Muscle layer of colon (tissue), 2 donors: ENCODE data around the gene UBXN4.
A peak's percentile ranks its signal among the peaks of the same experiment; 100 is the strongest.

ENCODE experiments used
- H3K27ac ChIP-seq: one replicate; pipeline ENCODE4 v1.7.0; 2013; ENCODE audit warnings: low read depth, mild to moderate bottlenecking, low read length, moderate library complexity
- H3K27me3 ChIP-seq, 2 donors: one replicate each; pipeline ENCODE4 v1.7.0; 2013; ENCODE audit warnings: low read length in 2 of 2, mild to moderate bottlenecking in 2 of 2; ENCODE audit not compliant: insufficient read depth in 2 of 2, control insufficient read depth in 1 of 2
- H3K36me3 ChIP-seq: one replicate; pipeline ENCODE4 v1.7.0; 2013; ENCODE audit warnings: mild to moderate bottlenecking, low read length; ENCODE audit not compliant: insufficient read depth
- H3K4me1 ChIP-seq: one replicate; pipeline ENCODE4 v1.7.0; 2013; ENCODE audit warnings: mild to moderate bottlenecking, low read length; ENCODE audit not compliant: insufficient read depth
- H3K4me3 ChIP-seq, 2 donors: one replicate each; pipeline ENCODE4 v1.7.0; 2013; ENCODE audit warnings: low read length in 2 of 2, low read depth in 1 of 2, mild to moderate bottlenecking in 1 of 2, moderate library complexity in 1 of 2
- H3K9ac ChIP-seq: one replicate; pipeline ENCODE4 v1.7.0; 2013; ENCODE audit warnings: low read length
- H3K9me3 ChIP-seq: one replicate; pipeline ENCODE4 v1.7.0; 2013; ENCODE audit warnings: mild to moderate bottlenecking, low read length
- donor health status: abdominal sarcoma.
- donor health status: Adenocarcinoma of cecum.

UBXN4 gene

DNA sequence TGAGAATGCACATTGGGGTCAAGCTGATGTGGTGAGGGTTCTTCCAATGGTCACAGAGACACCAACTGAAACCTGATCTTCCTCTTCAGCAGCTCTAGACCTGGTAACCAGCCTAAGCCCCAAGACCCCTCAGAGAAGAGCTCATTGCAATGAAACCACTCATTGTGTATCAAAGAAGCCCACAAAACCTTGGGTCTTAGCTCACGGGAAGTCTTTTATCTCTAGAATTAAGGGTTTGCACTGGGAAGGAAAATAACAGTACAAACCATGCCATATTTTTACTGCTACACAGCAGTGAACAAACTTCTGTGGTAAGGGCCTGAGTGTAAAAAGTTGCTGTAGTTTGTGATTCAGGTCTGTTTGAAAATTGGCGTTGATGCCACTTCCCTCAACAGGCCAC, 8.6 kb upstream of the UBXN4 start:
- H3K9me3 ChIP-seq = no peaks in the 10 kb centered on the region
- no peak overlapping the region for H3K9ac ChIP-seq
- H3K27ac ChIP-seq = no peak overlapping the region
- H3K36me3 ChIP-seq = no peaks in the 10 kb centered on the region
- no peaks in the 10 kb centered on the region for H3K27me3 ChIP-seq
- H3K4me1 ChIP-seq = no peaks in the 10 kb centered on the region
- no peak overlapping the region for H3K4me3 ChIP-seq

DNA sequence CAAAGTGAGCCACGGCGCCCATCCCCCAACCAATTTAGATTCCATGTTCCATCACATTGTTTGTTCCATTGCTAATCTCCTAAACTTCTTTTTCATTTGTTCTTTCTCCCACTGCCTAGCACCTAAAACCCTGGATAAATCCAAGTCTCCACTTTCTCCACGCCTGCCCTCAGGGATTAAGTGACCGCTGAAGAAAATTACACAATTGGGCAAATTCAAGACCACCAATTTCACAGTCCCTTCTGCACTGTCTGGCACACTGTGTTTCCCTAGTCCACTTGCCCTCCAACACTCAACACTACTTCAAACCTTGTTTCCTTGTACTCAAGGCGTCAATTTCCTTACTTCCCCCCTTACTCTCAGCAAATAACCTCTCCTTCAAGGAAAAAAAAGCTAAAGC, 5.1 kb upstream of the UBXN4 start:
- Histone ChIP-seq H3K4me1 (no peaks in the 10 kb centered on the region), H3K36me3 (no peaks in the 10 kb centered on the region), H3K4me3 (no peak overlapping the region), H3K27ac (no peak overlapping the region), H3K27me3 (no peaks in the 10 kb centered on the region), H3K9me3 (no peaks in the 10 kb centered on the region), H3K9ac (no peak overlapping the region)

DNA sequence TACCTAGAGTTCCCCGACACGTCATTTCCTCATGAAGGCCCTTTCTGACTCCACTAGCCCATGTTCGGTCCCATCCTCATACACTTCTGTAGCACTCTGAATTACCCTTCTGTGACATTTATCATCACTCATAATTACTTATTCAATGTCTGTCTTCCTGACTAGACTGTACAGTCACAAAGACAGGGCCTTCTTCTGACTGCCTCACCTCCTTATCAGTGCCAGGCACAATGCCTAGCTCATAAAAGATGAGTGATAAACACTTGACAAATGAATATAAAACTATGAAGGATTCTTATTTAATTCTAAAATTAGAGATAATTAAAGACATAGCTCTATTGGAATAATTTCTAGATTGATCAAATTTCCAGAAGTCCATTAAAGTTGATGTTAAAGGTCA, 1.4 kb upstream of the UBXN4 start:
- no peaks in the 10 kb centered on the region for H3K27me3 ChIP-seq
- H3K36me3 ChIP-seq = no peaks in the 10 kb centered on the region
- no peaks in the 10 kb centered on the region for H3K9me3 ChIP-seq
- no peak overlapping the region for H3K4me3 ChIP-seq
- H3K27ac ChIP-seq = no peak overlapping the region
- H3K9ac ChIP-seq = no peak overlapping the region
- H3K4me1 ChIP-seq = peaks cover 25% of the 10 kb centered on the region

DNA sequence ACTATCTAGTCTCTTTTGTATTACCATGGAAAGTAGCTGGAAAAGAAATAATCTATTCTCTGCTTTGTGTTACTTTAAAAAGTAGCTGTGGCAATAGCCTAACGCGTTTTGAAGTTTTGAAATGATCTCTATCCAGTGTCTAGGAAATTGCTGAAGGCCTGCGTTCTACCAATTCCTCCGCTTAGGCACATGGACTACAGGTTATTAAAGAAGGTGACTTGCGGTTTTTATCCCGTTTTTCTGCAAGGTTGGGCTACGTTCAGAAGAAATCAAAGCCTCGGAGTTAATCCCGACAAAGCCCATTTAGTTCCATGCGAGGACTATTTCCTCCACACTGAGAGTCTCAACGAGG, 636 bp upstream of the UBXN4 start:
- Histone ChIP-seq H3K27ac (peak overlapping the region; percentile 99), H3K9me3 (no peaks in the 10 kb centered on the region), H3K4me3 (peak overlapping the region in 1 of 2 donors; percentile 60), H3K36me3 (no peaks in the 10 kb centered on the region), H3K4me1 (peaks cover 29% of the 10 kb centered on the region), H3K27me3 (no peaks in the 10 kb centered on the region), H3K9ac (no peak overlapping the region)

DNA sequence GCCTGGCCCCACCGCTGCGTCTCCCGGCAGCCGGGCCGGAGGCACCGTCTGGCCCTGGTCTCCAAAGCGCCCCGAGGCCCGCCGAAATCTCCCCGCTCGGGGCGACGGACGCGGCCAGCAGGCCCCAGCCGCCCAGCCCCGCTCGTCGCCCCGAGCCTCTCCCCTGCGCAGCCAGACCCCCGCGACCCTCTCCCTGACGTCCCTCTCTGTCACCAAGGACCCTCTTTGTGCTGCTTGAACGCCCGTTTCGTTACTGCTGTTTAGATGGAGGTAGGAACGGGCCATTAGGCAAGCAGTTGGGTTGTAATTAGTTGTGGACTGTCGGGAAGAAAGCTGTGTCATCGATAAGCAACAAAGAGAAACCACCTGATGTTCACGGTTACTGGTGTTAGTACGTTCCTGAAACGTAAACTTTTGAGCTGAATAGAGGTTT, 686 bp downstream of the UBXN4 start:
- H3K4me1 ChIP-seq = peaks cover 29% of the 10 kb centered on the region
- H3K27me3 ChIP-seq = no peaks in the 10 kb centered on the region
- no peaks in the 10 kb centered on the region for H3K36me3 ChIP-seq
- H3K9ac ChIP-seq = peak overlapping the region; percentile 75
- no peaks in the 10 kb centered on the region for H3K9me3 ChIP-seq
- peak overlapping the region; percentile 60 to 90 for H3K4me3 ChIP-seq
- peak overlapping the region; percentile 99 for H3K27ac ChIP-seq

DNA sequence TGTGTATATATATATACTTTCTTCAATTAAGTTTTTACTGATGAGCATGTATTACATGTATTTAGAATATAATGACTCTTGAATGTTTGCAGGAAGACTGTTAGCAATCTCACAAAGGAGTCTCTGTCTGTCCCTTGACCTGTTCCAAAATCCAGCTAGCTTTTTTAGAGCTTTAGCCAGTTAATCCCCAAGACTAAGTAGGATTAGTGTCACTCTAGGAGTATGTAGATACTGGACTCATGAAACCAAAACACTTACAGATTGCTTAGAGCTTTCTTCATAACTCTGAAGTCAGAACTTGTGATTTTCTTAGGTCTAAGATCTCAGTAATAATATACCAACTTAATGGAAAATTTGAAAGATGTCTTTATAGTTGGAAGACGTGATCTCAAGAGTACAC, 2.2 kb downstream of the UBXN4 start:
- H3K36me3 ChIP-seq = no peaks in the 10 kb centered on the region
- H3K9ac ChIP-seq = peak overlapping the region; percentile 75
- H3K4me3 ChIP-seq = no peak overlapping the region
- H3K27me3 ChIP-seq = no peaks in the 10 kb centered on the region
- no peak overlapping the region for H3K27ac ChIP-seq
- no peaks in the 10 kb centered on the region for H3K9me3 ChIP-seq
- H3K4me1 ChIP-seq = peaks cover 29% of the 10 kb centered on the region

DNA sequence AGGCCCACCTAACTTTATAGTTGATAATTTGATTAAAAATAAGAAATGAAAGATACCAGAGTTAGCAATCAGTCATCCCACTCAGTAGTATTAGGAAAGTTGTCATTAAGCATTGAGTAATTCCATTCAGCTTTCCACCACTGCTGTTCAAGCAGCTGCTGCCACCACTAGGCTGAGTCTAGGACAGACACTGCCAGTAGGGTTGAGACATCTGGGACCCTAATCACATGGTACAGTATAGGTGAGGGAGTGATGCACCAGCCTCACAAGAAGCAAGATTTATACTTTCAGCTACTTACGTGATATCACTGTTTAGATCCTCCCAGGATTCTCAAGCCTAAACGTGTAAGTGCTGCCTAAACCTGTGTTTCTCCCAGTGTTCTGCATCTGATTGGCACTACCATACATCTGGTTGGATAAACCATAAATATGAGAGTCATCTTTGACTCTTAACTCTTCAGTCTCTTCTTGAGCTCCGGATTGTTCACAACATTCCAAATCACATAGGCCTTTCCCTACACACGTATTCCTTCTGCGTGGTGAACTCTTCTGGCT, 3.2 kb downstream of the UBXN4 start:
- peaks cover 3% of the 10 kb centered on the region for H3K36me3 ChIP-seq
- H3K27ac ChIP-seq = no peak overlapping the region
- H3K27me3 ChIP-seq = no peaks in the 10 kb centered on the region
- H3K9me3 ChIP-seq = no peaks in the 10 kb centered on the region
- H3K4me3 ChIP-seq = no peak overlapping the region
- H3K9ac ChIP-seq = no peak overlapping the region
- H3K4me1 ChIP-seq = peaks cover 29% of the 10 kb centered on the region

DNA sequence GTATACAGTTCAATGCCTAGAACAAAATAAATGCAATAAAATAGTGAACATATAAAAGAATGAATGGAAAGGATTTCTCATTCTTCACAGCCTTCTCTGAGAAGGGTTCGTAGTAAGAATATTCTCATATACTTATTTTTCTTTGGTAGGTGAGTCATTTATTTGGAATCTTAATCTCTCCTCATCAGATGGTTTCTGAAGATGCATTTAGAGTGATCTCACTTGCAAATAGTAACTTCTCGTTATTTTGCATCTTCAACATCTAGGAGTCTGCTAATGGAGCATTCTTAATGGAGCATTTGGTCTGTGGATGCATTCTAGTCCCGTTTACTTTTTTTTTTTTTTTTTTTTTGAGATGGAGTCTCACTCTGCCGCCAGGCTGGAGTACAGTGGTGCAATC, 3.9 kb downstream of the UBXN4 start:
- H3K27me3 ChIP-seq = no peaks in the 10 kb centered on the region
- H3K9me3 ChIP-seq = no peaks in the 10 kb centered on the region
- peaks cover 29% of the 10 kb centered on the region for H3K4me1 ChIP-seq
- no peak overlapping the region for H3K4me3 ChIP-seq
- no peak overlapping the region for H3K9ac ChIP-seq
- no peak overlapping the region for H3K27ac ChIP-seq
- H3K36me3 ChIP-seq = peaks cover 7% of the 10 kb centered on the region

DNA sequence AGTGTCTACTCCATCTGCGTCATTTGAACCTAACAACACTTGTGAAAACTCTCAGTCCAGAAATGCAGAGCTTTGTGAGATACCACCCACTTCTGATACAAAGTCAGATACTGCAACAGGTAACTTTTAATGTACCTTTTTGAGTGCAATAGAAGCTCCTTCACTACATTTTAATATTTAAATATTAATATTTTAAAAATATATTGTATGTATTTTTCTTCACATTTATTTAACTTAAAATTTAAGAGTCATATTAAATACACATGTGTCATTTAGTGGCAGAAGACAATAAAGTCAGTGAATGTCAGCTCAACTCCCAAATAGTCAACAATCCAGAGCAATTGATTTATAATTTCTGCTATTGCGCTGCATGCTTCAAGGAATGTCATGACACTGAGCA, 13.9 kb downstream of the UBXN4 start:
- no peak overlapping the region for H3K9ac ChIP-seq
- H3K4me3 ChIP-seq = no peak overlapping the region
- H3K27ac ChIP-seq = no peak overlapping the region
- no peaks in the 10 kb centered on the region for H3K4me1 ChIP-seq
- peaks cover 4% of the 10 kb centered on the region for H3K9me3 ChIP-seq
- H3K27me3 ChIP-seq = no peaks in the 10 kb centered on the region
- peaks cover 52% of the 10 kb centered on the region for H3K36me3 ChIP-seq

DNA sequence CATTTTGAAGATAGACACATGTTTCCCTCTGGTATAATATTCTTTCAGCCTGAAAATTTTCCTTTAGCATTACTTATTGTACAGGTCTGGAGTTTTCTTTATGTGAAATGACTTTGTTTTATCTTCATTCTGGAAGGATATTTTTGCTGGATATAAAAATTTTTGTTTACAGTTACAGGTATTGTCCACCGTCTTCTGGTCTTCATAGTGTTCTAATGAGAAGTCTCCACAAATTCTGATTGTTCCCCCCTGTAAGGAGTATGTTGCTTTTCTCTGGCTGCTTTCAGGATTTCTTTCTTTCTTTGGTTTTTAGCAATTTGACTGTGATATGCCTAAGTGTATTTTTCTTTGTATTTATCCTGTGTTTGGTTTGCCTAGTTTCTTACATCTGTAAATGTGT, 15.0 kb downstream of the UBXN4 start:
- Histone ChIP-seq H3K4me3 (no peak overlapping the region), H3K9ac (no peak overlapping the region), H3K27me3 (no peaks in the 10 kb centered on the region), H3K27ac (no peak overlapping the region), H3K36me3 (peaks cover 52% of the 10 kb centered on the region), H3K9me3 (peaks cover 4% of the 10 kb centered on the region), H3K4me1 (no peaks in the 10 kb centered on the region)

DNA sequence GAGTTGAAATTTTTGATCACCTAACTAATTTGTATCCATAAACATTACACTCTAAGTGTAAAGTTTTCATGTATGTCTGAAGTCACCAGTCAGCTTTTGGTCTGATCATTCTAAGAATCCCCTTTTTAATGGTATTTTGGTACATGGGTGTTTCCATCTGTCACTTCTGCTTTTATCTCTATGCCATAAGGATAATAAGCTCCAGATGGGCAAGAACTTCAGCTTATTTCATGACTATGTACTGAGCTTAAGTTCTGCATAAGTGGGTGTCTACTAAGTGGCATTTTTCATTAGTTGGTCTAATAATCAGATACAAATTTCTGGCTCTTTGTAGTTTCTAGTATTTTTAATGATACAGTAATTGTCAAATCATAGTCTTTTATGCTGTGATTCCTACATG, 20.4 kb downstream of the UBXN4 start:
- Histone ChIP-seq H3K4me1 (no peaks in the 10 kb centered on the region), H3K9me3 (no peaks in the 10 kb centered on the region), H3K36me3 (peaks cover 35% of the 10 kb centered on the region), H3K27ac (no peak overlapping the region), H3K27me3 (no peaks in the 10 kb centered on the region), H3K4me3 (no peak overlapping the region), H3K9ac (no peak overlapping the region)

DNA sequence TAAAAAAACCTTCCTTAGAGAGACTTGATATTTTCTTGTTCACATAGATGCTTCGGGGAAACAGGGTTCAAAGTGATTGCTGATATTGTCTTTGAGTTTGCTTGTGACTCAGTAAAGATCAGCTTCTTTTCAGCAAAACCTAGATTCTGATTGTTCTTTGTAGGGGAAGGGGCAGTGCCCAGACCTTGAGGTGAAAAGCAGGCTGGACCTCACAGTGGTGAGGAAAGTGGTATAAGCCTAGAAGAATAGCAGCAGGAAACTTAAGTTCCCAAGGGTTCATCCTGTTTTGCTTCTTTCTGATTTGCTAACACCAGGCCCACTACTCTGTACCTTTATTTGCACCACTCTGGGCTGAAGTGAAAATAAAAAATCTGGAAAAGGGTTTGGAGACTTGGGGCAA, 20.9 kb downstream of the UBXN4 start:
- Histone ChIP-seq H3K27ac (no peak overlapping the region), H3K4me1 (no peaks in the 10 kb centered on the region), H3K4me3 (no peak overlapping the region), H3K9ac (no peak overlapping the region), H3K36me3 (peaks cover 36% of the 10 kb centered on the region), H3K27me3 (no peaks in the 10 kb centered on the region), H3K9me3 (no peaks in the 10 kb centered on the region)
